HG03571 (cell line): ENCODE results near the gene HAO1.
A peak's percentile ranks its signal among the peaks of the same experiment; 100 is the strongest.

Experiments used
- ATAC-seq: cut with Tn5 transposase; IDR thresholded peaks from one replicate; pipeline ENCODE4 v1.9.1; 2021; ENCODE audit not compliant: unreplicated experiment

Gene HAO1

GRCh38 chr20:7930343-7930742 is 9.9 kb downstream of the HAO1 start:
- ATAC-seq = no peak

DNA sequence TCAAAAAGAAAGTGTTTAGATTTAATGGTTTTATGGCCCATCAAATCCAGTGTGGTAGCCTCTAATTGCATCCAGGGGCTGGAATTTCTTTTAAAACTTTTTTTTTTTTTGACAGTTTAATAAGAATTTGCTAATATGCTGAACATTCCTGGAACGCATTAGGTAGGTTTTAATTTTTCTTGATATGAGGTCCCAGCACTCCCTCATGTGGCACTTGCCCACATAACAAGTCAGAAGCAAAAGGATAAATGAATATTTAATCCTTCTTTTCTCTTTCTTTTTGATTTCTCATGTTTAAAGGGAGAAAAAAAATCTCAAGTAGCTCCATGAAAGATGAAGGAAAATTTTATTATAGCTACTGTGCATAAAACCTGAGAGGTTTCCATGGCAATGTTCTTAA is 13.5 kb downstream of the HAO1 start:
- no peak for ATAC-seq

DNA sequence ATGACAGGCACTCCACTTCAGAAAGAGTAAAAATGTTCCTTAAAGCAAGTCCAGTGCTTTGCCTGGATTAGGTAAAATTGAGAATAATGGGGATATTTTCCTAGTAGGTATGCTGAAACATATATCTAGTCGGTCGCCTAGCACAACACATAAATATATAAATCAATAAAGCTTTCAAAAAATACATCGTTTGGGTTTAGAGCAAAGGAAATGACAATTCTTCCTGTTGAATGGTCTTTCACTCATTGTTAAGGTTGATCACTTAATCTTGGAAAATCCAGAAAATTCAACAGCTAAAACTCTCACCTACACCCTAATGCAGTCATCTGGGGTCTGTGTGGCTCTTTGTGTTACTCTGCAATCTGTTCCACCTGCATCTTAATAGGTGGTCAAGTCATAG is 13.9 kb downstream of the HAO1 start:
- no peak for ATAC-seq

DNA sequence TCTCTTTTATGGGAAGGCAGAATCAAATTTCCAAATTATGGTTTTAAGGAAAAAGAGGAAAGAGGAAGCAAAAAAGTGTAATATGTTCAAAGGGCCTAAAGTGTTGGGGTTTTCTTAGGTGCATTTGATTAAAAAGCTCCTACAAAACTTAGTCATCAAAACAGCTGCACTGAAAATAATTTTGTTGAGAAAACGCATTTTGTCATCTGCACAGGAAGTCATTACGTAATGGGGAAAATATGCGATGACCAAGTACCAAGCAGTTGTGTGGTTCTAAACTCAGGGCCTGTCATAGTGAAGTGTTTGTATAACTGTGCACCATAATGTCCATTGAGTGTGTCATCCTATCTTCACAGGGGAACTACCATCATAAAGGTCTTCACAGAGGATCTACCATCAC is 15.6 kb downstream of the HAO1 start:
- ATAC-seq = no peak

DNA sequence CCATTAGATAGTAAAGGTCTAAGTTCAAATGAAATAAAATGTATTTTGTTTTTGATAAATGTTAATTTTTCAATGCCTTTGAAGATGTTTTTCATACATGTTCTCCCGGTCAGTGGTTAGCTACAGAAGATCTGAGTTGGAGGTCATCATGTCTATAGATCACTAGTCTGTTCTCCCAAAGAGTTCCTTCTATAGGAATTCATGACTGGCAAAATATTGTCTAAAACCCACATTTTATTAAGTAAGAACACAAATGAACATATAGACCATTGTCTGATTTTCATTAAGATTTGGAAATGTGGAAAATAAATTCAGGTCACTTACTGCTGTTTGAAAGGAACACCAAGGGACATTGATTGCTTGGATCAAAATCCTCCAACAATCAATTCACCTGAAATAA is 23.6 kb downstream of the HAO1 start:
- ATAC-seq = no peak

DNA sequence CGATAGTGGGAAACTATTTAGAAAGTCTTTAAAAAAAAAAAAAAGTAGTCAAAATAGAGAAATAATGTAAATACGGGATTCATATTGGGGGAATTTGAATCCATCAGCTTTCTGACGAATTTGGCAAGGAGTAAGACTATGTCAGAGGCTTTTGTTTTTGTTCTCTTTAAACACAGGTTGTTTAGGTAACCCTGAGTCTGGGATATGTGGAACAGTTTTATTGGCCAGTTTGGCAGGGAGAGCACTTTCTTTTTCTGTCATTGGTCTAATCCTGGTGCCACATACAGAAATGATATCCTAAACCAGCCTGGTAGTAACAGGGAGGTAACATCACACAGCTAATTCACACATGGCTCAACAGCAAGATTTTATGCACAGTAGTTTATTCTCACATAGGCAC is 27.7 kb downstream of the HAO1 start:
- no peak for ATAC-seq

- ATAC-seq = no peak
These were observed 28.5 kb downstream of the HAO1 start for GRCh38 chr20:7911586-7912330.

DNA sequence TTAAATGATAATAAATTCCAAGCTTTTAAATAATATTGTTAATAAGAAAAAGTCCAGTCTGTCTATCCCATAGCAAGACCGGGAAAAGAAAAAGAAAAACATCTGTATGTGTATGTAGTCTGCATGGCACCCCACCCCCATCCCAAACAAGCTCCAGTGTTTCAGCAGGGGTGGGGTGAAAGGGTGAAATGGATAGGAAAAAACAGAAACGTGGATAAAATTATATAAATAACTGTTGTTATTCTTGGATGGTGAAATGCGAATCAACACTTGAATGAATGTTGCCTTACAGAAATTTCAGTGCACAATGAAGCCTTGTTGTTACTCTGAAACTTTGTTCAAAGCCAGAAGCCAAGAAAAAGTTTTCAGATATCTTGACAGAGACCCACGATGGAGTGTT is 31.4 kb downstream of the HAO1 start:
- ATAC-seq = no peak

DNA sequence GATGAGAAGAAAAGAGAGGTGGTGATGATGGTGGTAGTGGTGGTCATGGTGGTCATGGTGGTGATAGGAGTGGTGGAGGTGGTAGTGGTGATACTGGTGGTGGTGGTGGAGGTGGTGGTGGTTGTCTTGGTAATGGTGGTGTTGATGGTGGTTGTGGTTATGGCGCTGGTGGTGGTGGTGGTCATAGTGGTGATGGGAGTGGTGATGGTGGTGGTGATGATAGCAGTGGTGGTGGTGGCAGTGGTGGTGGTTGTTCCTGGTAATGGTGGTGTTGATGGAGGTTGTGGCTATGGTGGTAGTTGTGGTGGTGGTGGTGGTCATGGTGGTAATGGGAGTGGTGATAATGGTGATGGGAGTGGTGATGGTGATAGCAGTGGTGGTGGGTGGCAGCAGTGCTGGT is 36.8 kb downstream of the HAO1 start:
- ATAC-seq = no peak

GRCh38 chr20:7902879-7903278 is 37.4 kb downstream of the HAO1 start:
- ATAC-seq = no peak

DNA sequence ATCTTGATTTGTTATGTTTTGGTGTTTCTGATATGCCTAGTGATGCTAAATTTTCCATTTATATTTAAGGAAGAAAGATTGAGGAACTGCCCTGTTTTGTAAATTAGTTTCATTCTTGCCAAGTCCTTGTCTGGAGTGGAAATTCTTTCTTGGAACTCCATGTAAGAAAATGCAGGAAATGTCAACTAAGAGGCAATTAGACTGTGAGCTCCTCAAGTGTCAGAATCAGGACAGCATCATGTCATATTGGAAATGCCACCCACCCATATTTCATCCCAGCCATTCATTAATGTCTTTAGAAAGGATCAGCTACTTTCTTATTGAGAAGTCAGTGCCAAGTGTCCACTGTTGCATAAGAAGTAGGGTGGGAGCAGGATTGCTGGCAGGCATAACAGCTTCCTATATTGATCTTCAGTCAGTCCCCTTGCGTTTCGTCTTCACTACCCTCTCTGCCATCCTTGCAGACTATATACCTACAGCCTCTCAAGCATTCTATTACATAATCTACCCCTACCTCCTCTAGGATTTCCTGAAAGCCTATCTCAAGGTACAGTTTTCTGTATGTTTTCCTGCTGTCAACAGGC is 42.4 kb downstream of the HAO1 start:
- no peak for ATAC-seq

GRCh38 chr20:7893014-7893730 is 47.1 kb downstream of the HAO1 start:
- no peak for ATAC-seq

DNA sequence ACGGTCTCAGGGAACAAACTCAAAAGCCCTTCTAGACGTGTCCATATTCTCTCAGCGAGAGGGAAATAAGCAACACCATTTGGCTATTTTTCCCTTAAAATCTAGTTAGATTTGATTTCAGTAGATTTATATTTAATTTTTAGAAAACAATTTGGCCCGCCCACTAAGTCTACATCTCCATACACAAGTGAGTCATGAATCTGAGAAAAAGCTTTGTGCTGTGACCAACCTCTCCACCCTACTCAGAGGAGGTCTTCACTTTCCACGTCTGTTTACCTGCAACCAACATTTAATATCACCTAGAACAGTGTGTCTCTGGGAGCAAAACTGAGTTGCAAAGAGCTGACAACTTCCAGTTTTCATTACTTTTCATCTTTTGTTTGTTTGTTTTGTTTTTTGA is 48.6 kb downstream of the HAO1 start:
- ATAC-seq = no peak

DNA sequence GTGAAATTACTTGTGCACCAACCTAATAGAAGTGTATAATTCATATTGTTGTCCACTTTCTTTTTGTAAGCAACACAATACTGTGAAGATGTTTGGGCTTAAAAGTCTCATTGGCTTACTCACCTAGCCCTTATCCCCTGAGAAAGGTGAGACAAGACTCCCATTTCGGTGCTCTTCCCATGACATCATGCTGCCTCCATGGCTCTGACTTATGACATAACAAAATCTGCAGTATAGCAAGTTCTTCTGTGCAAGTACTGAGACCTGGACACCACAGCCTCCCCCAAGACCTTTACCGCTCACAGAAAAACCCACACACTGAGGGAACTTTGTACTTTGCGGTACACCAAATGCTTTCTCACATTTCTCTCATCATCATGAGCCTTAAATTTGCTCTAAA is 50.5 kb downstream of the HAO1 start:
- ATAC-seq = no peak

GRCh38 chr20:7883741-7884140 is 56.5 kb downstream of the HAO1 start:
- ATAC-seq = no peak

DNA sequence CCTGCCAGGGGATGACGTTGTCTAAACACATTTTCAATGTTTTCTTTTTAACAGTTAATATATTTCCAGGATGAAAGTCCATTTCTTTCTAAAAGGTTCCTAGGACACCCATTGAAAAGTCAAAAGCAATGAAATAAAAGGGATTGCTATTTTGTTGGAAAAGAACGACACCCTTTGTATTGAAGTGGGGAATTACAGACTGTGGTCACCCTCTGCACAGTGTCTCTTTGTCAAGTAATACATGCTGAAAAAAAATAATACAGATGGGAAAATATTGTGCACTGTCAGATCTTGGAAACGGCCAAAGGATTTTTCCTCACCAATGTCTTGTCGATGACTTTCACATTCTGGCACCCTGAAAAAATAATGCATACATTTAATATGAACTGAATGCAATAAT is 56.9 kb downstream of the HAO1 start:
- no peak for ATAC-seq

- no peak for ATAC-seq
These were observed 58.2 kb downstream of the HAO1 start for GRCh38 chr20:7882076-7882475.

GRCh38 chr20:7881551-7881950 is 58.7 kb downstream of the HAO1 start:
- no peak for ATAC-seq

GRCh38 chr20:7879883-7880282 is 60.4 kb downstream of the HAO1 start:
- ATAC-seq = peak; percentile 49

- no peak for ATAC-seq
These were observed 72.2 kb downstream of the HAO1 start for GRCh38 chr20:7868108-7868507.

GRCh38 chr20:7866285-7866684 is 74.0 kb downstream of the HAO1 start:
- ATAC-seq = no peak

DNA sequence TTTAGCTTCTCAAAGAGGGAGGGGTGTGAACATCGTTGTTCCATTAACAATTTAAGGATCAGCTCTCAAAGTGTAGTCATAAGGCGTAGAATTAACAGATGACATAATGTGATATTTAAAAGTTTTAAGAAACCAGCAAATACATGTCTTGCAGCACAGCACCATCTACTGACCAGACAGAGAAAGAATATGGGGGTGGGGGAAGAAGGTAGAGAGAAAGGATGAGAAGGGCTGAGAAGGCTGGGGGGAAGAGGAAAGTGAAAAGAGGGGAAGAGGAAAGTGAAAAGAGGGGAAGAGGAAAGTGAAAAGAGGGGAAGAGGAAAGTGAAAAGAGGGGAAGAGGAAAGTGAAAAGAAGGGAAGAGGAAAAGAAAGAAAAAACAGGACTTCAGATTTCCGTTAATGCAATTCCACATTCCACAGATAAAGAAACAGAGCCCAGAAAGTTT is 80.9 kb downstream of the HAO1 start:
- ATAC-seq = no peak
